Stimulated activated CD8-positive, alpha-beta memory T cell treated with anti-CD3 and anti-CD28 coated beads, Interleukin-15, amount 100 ng/mL, for 48 hours (primary cell): ENCODE results near the gene SCMH1.
"Not testable (repeated sequence)": the region's sequence is repeated elsewhere in the genome, so short reads cannot be mapped to it uniquely, and the experiment has no call there.

ENCODE experiments used
- DNase-seq, 2 donors: peaks; one replicate each; pipeline ENCODE4 v3.0.0-alpha.2; 2020; ENCODE audit warnings: low read depth in 2 of 2

Gene SCMH1

GRCh38 chr1:41241749-41242341 is at the start of gene SCMH1:
Gene SCMH1 (minus strand): TSS chr1:41242306. CDS start chr1:41186133, 56,173 bp downstream.
- DNase-seq, result peak; percentile 31 to 34

- DNase-seq, result no peak
These were observed 49.1 kb upstream of the SCMH1 start for GRCh38 chr1:41291195-41291594.

- no peak for DNase-seq
These were observed 47.1 kb upstream of the SCMH1 start for GRCh38 chr1:41289196-41289595.

GRCh38 chr1:41286992-41287391 is 44.9 kb upstream of the SCMH1 start:
- no peak for DNase-seq

GRCh38 chr1:41286486-41286885 is 44.4 kb upstream of the SCMH1 start:
- no peak for DNase-seq

GRCh38 chr1:41285818-41286217 is 43.7 kb upstream of the SCMH1 start:
- DNase-seq, result no peak

GRCh38 chr1:41284121-41284520 is 42.0 kb upstream of the SCMH1 start:
- DNase-seq, result no peak

- no peak for DNase-seq
These were observed 40.7 kb upstream of the SCMH1 start for GRCh38 chr1:41282679-41283317.

- DNase-seq, result no peak
These were observed 39.2 kb upstream of the SCMH1 start for GRCh38 chr1:41281334-41281733.

- no peak for DNase-seq
These were observed 38.3 kb upstream of the SCMH1 start for GRCh38 chr1:41280202-41281032.

GRCh38 chr1:41278076-41278475 is 36.0 kb upstream of the SCMH1 start:
- DNase-seq, result no peak

GRCh38 chr1:41277371-41277975 is 35.4 kb upstream of the SCMH1 start:
- no peak for DNase-seq

- no peak for DNase-seq
These were observed 33.7 kb upstream of the SCMH1 start for GRCh38 chr1:41275831-41276230.

- DNase-seq, result no peak
These were observed 32.8 kb upstream of the SCMH1 start for GRCh38 chr1:41274752-41275545.

- no peak for DNase-seq
These were observed 30.5 kb upstream of the SCMH1 start for GRCh38 chr1:41272601-41273000.

- peak; percentile 11 to 35 for DNase-seq
These were observed 26.2 kb upstream of the SCMH1 start for GRCh38 chr1:41268154-41268770.

GRCh38 chr1:41261926-41262618 is 20.0 kb upstream of the SCMH1 start:
- no peak for DNase-seq

- DNase-seq, result no peak
These were observed 18.7 kb upstream of the SCMH1 start for GRCh38 chr1:41260768-41261167.

- DNase-seq, result no peak
These were observed 17.1 kb upstream of the SCMH1 start for GRCh38 chr1:41259221-41259620.

GRCh38 chr1:41255978-41256377 is 13.9 kb upstream of the SCMH1 start:
- no peak for DNase-seq

- DNase-seq, result not testable (repeated sequence)
These were observed 9.0 kb upstream of the SCMH1 start for GRCh38 chr1:41251120-41251519.
